HuH-7 (cell line): Measurements from ENCODE around the gene GTF2F2.
"Not testable (repeated sequence)": the region's sequence is repeated elsewhere in the genome, so short reads cannot be mapped to it uniquely, and the experiment has no call there.

Experiments used
- DNase-seq: peaks from one replicate; pipeline ENCODE4 v3.0.0; 2011; ENCODE audit warnings: low spot score

GTF2F2 gene

DNA sequence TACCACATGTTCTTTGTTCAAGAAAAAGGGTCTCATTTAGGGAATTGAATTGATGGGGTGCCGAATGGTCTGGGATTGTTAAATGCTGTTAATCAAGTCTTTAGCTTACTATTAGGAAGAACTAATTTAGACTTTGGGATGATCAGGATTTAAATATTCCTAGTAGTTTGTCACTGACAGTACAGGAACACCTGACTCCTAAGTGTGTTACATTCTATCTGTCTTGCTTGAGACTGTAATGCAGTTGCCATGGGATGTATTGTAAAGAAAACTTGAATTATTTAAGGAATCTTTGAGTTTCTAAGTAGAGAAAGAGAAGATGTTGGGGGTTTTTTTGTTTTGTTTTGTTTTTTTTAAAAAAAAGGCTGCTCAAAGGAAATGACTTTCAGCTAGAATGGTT lies 98.4 kb downstream of the GTF2F2 start:
- no peak for DNase-seq

- peak; percentile 17 for DNase-seq
These were observed 99.0 kb downstream of the GTF2F2 start for GRCh38 chr13:45219123-45219891.

DNA sequence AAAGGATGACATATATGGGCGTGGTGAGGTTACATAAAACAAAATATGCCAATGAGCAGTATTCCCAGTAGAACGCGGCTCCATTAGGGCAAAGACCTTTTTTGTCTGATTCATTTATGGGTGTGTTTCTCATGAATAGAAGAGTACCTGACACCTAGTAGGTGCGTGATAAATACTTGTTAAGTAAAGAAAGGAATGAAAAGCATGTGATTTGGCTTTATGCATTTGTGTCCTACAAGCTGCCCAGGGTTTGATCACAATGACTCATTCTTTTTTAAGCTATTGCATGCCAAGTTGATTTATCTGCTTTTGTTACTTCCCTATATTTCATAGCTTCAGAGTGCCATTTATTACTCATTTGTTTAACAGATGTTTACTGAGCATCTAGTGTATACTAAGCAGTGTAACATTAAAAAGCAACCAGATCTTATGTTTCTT lies 99.6 kb downstream of the GTF2F2 start:
- DNase-seq, result no peak

DNA sequence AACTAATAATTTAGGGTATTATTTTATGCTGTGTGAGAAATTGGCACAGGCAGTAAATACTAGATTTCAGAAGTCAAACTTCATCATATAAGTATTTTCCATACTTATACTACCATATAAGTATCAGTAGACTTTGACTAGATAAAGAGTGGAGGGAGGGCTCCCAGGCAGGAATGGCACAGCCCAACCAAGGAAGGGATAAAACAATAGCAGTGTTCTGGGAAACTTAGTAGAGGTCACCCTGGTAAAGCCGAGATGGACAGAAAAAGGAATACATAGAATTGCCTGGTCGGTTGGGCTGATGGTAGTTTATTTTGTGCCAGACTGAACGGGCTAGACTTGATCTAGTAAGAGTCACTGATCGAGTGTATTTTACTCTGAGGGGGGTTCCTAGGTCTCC lies 100.1 kb downstream of the GTF2F2 start:
- DNase-seq, result no peak

GRCh38 chr13:45222516-45222915 lies 102.2 kb downstream of the GTF2F2 start:
- DNase-seq, result no peak

- no peak for DNase-seq
These were observed 102.6 kb downstream of the GTF2F2 start for GRCh38 chr13:45222919-45223318.

DNA sequence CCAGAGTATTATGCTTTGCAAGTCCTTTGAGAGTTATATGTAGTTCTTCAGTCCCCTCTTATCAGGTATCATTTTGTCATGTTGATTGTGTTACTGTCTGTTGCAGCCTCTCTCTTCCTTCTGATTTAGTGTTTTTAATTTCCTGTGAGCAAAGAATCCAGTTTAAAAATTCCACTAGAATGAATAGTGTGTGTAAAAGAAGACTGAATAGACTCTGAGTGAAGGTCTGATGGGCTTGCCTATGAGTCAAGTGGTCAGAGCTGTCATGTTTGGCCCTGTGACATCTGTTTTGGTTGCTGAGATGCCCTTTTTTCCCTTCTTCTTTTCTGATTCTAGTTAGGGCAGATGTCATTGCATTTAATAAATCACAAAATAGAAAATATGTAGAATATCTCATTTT lies 103.9 kb downstream of the GTF2F2 start:
- DNase-seq, result no peak

DNA sequence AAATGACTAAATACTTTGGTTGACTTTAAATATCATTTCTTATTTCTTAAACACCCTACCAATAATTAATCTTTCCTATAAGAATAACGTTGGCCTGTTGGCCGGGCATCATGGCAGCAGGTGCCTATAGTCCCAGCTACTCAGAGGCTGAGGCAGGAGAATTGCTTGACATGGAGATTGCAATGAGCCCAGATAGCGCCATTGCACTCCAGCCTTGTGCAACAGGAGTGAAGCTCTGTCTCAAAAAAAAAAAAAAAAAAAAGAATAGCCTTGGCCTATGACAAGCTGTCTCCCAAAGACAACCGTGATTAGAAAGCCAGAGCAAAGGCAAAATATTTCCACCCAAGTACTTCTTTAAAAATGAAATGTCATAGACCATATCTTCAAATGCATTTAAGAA lies 105.1 kb downstream of the GTF2F2 start:
- no peak for DNase-seq

DNA sequence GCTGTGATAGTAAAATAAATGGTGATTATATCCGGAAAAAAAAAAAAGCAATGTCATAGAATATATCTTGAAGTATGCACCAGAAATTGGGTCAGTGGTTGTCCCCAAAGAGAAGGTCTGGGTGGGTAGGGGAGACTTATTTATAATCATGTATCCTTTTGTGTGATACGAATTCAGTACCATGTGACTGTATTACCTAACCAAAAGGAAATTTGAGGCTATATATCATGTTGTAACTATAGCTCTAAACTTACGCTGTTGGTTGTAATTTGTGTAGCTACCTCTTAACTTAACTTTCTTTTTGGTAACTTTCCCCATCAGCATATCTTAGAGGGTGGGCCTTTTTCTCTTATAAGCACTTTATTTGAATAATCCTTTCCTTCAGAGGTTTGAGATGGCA lies 105.7 kb downstream of the GTF2F2 start:
- no peak for DNase-seq

- DNase-seq, result no peak
These were observed 107.7 kb downstream of the GTF2F2 start for GRCh38 chr13:45228002-45228401.

DNA sequence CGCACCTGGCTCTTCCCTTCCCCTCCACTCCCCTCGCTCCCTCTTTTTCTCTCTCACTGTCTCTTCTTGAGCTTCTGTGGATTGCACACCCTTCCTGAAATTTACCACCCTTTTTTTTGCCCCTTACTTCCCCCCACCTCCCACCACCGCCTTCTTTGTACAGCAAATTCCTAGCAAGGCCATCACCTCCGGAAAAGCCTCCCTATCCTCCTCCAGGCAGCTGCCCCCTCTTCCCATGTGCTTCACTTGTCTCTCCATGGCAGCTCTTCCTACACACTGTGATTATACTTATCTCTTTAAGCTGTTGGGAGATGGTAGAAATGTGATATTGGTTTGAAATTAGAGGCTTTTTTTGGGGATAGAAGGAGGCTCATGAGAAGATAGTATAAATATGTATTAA lies 108.9 kb downstream of the GTF2F2 start:
- DNase-seq, result no peak

GRCh38 chr13:45231305-45231704 lies 111.0 kb downstream of the GTF2F2 start:
- DNase-seq, result no peak

DNA sequence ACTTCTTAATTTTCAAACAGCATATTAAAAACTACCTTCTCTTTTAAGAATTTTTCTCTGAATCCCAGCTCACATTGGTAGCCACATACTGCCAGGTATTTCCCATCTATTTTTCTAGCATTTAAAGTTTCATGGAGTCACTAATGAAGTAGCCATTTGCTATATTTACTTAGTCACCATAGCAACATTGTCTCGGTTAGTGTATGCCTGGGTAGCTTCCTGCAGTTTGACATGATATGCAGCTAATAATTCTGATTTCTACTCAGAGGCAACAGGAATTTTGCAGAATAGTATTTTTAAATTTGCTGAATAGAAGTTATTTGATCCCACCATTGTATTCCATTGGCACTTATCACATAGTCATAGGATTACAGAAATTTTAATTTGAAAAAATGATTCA lies 111.4 kb downstream of the GTF2F2 start:
- no peak for DNase-seq

DNA sequence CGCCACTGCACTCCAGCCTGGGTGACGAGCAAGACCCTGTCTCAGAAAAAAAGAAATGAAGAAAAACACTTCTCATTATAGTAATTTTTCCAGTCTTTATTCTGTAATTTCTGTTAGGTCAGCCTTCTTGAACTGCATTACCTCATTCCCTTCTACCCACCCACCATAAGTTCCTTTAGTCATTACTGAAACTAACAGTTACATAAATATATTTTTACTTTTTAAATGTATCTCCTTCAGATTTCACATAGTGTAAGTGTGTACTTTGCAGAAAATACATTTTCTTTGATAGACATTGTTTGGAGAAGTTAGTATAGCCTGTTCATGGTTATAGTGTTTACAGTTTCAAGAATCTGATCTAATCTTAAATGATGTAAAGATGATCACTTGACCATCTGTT lies 112.3 kb downstream of the GTF2F2 start:
- no peak for DNase-seq

- no peak for DNase-seq
These were observed 118.9 kb downstream of the GTF2F2 start for GRCh38 chr13:45238945-45239795.

DNA sequence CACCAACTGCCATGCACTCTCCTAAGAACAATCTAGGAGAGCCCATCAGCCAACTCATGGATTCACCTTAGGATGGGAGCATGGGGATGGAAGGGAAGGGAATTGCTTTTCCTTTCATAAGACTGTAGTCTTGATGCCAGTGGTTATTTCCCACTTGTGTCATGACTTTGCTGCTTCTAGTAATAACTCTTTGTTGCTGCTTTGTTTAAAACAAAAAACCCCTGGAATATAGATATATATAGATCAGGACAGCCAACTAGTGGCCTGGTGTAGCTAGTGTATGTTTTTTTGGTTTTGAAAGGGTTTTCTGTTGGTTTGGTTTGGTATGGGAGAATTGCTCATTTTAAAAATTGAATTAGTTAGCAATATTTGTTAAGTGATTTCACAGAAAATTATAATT lies 119.8 kb downstream of the GTF2F2 start:
- DNase-seq, result no peak

DNA sequence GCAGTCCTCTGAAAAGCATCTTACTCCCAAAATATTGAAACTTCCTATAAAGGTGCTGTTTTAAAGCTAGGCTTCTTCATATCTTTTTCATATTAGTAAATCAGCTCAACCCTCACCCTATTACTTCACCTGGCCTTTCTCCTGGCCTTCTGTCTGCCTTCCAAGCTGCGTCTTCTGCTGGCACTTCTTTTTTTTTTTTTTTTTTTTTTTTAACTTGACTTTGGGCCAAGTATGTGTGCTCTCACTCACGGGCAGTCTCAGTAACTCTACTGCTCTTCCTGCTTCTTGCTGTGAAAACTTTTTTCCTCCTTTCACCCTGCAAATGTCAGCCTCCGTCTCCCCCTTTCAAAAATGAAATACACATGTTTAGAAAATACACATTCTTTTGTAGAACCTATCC lies 121.8 kb downstream of the GTF2F2 start:
- DNase-seq, result no peak

GRCh38 chr13:45242524-45242923 lies 122.2 kb downstream of the GTF2F2 start:
- DNase-seq, result no peak

DNA sequence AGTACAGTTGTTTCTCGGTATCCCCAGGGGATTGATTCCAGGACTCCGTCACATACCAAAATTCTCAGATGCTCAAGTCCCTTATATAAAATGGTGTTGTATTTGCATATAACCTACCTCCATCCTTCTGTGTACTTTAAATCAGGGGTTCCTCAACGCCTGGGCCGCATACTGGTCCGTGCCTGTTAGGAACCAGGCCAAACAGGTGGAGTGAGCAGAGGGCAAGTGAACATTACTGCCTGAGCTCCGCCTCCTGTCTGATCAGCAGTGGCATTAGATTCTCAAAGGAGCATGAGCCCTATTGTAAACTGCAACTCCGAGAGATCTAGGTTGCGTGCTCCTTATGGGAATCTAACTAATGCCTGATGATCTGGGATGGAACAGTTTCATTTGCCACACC lies 122.8 kb downstream of the GTF2F2 start:
- no peak for DNase-seq

GRCh38 chr13:45244736-45245135 lies 124.4 kb downstream of the GTF2F2 start:
- DNase-seq, result not testable (repeated sequence)

DNA sequence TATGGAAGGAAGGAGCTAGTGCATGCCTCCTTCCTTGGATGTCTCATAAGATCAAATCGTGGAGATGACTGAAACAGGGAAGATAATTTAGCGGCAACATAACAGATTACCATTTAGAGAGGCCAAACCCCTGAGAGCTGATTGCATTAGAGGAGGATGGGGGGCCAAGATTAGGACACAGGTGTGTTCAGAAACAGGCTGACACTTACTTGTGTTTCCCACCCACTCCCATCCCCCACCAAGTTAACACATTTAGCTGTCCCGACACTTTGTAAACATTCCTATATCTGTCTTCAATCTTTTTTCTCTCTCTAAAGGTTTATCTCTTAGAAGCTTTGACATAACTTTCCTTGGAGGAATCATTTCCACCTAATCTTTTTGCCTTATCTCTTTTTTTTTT lies 129.4 kb downstream of the GTF2F2 start:
- DNase-seq, result no peak

DNA sequence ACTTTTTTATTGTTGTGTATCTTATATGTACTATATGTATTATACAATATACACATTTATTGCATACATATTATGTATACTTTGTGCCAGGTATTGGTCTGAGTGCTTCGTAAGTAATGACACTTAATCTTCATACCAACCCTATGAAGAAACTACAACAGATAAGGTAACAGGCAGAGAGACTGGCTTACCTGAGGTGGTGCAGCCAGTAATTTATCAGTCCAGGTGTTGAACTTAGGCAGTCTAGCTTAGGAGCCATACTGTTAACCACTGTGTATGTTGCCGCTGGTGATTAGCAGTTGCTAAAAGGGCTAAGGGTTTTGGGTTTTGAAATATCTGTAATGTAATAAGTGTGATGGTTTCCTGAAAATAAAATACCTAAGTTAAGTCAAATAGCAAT lies 134.1 kb downstream of the GTF2F2 start:
- no peak for DNase-seq

- no peak for DNase-seq
These were observed 135.1 kb downstream of the GTF2F2 start for GRCh38 chr13:45255247-45255987.
